T-helper 2 cell (primary cell): ENCODE data around the gene SLC30A1.
A peak's percentile ranks its signal among the peaks of the same experiment; 100 is the strongest.
"Not testable (repeated sequence)": the region's sequence is repeated elsewhere in the genome, so short reads cannot be mapped to it uniquely, and the experiment has no call there.

Source experiments
- DNase-seq, 5 experiments: peaks; one replicate each; pipeline versions ENCODE4 v3.0.0 to v3.0.0-alpha.2; 2012 to 2022

SLC30A1 gene

DNA sequence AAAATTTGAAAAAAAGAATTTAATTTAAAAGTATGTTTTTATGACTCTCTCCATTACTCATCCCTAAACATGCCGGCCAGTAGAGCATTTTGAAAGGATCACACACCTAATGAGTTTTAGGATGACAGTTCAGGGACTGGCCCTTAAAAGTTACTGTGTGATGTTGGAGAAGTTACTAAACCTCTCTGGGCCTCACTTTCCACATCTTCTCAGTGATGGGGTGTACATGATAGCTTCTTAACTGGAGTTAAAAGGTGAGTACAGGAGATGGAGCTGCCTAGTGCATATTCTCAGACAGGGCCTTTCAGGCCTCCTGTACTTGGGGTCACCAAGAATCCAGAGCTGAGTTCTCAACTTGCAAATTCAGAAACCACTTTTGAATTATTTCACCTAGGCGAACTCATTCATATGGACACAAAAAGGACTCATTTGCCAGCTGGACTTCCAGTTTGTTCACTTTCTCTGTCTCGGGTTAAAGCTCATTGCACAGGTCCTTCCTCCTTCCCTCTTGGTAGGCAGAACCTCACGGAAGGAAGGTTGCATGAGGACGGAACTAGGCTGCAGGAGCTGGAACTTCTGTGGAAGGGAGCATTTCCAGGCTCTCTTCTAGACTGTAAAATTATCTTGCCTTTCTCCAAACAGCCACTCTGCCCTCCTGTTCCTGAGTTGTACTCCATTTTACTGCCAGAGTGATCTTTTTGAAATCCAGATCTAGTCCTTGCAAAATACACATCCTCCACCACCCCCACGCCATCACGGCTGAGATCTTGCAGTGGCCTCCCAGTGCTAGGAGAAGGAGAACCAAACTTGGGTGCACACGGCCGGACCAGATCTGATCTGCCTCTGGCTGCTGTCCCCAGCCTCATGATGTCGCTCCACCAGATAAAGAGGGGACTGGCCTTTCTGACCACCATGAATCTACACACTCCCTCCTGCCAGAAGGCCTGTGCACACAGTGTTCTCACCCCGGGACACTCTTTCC is 4.3 kb upstream of the SLC30A1 start:
- no peak for DNase-seq

DNA sequence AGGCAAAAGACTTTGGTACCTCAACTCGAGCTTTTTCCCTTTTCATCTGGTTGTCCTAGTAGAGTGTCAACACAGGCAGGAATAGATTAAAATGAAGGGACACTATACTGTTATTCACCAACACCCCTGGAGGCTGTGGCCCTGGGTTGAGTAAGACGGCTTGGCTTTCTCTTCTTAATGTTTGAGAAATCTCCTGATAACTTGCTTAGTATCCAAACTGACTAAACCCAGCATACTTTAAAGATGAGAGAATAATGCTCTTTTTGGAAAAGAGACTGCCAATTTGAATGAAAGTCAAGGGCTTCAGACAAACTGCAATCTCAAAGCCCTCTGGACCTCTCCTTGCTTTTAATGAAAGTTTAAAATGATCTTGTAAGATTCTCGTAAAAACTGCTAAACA is 2.6 kb upstream of the SLC30A1 start:
- DNase-seq, result no peak

DNA sequence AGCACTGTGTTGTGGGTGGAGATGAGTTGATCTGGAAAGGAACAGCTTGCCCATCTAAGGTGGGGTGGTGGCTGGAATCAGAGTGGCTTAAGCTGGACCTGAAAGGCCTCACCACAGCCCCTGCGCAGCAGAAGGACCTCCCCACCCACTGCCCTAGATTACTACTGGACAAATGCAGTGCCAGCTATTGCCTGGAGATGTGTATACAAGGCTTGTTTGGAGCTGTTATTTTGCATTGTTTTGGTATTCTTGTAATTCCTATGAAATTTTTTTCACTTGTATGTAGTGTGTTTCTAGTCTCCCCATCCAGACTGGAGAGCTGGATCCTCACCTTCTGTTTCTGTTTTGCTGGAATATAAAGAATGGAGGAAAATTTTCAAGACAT is 1.3 kb upstream of the SLC30A1 start:
- no peak for DNase-seq

DNA sequence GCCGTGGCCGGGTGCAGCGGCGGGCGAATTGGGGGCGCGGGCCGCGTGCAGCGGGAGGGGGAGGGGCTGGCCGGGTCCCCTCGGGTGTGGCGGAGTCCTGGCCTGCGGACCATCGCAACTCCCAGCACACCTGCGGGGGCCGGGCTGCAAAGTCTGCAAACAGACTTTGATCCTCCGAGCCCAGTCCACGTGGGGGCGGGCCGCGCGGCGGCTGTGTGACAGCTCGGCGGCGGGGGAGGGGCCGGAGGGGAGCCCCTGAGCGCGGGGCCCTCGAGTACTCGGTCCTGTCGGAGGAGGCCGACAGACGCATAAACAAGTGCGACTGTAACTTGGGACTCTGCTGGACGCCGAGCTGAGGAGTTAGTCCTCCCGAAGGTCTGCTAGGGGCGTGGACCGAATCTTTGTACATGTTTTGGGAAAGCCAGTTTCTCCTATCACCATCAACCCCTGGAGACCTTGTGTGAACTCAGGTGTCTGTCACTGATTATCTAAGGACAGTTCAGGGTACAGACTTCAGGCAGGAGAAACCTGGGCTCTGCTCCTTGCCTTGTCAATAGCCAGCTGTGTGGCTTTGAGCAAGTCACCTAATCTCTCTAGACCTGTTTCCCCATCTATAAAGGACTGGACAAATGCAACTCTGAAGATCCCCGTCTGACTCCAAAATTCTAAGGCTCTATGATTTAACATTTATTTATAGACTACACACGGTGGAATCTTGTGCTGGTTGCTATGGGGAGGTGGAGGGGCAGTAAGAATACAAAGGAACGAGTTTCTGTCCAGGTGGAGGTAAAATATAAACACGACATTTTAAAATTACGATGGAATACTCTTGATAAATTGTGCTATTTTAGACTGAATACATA is 710 bp upstream of the SLC30A1 start:
- peak in 2 of 5 experiments; percentile 77 to 86 for DNase-seq

DNA sequence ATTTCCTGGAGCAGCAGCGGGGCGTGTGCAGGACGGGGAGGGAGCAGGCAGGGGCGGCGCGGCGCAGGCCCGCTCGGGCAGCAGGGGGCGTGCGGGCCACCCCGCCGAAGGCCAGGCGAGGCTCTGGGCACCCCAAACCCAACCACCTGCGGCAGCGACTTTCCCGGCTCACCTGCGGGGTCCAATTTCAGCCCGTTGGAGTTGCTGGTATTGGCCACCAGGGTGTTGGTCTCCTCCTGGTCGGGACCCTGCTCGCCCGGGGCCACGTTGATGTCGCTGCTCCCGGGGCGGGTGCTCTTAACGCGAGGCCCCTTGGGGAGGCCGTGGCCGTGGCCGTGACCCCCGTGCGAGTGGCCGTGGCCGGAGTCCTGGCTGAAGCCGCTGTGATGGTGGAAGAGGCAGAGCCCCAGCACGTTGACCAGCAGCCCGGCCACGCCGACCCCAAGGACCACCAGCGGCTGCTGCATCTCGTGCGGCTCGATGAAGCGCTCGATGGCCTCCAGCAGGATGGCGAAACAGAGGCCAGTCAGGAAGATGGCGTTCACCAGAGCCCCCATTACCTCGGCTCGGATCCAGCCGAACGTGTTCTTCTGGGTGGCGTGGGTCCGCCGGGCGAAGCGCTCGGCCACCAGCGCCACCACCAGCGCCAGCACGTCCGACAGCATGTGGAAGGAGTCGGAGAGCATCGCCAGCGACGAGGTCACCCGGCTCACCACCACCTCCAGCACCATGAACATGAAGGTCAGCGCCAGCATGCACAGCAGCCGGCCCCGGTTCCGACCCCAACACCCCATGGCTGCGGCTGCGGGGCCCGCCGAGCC is 932 bp downstream of the SLC30A1 start:
- peak; percentile 51 to 85 (median 67) for DNase-seq

DNA sequence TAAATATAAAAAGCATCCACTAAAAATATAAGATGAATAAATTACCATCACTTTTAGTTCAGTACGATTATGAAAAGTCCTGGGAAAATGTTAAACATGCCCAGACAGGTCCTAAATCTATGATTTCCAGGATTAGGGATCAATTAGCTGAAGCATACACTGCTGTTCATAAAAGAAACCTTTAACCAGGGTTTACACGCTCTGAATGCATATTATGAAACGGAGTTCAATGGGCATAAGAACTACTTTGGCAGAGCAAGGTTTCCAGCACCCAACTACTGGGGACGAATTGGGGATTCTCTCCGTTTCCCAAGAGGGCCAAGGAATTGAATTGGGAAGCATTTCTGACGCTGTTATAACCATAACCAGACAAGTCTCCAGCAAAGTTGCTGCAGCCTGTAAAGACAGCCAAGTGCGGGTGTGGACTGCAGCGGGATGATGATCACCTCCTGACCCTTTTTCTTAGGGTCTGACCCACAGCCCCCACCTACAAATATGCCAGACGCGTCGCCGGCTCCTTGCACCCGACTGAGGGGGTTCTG is 1.6 kb downstream of the SLC30A1 start:
- no peak for DNase-seq

DNA sequence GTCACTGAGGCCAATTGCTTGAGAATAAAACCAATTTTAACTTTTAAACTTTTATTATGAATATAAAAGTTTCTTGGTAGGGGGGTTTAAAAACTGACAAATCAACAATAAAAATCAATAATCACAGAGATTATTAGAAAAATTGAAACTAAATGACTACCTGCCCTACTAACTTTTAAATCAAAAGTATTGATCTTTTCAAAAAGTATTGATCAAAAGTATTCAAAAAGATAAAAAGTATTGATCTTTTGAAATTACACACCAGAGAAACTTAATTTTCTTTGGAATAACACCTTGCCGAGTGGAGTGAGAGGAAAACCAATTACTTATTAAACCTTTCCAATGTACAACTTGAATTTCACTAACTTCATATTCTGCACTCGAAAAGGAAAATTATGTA is 2.2 kb downstream of the SLC30A1 start:
- no peak for DNase-seq

DNA sequence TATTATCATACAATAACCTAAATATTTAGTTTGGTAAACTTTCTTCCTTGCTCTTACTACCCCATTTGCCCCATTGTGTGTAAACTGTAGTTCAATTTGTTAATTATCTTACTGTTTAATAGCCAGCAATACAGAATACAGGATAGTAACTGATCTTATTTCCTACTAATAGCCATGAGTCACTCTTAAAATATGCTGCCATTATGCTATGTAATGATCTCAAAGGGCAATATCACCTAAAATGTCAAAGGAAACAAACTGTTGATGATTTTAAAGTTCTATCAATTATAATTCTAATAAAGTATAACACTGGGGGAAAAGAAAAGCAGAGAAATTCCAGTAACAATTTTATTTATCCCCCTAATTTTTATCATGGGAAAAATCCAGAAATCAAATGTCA is 4.3 kb downstream of the SLC30A1 start:
- DNase-seq, result no peak

DNA sequence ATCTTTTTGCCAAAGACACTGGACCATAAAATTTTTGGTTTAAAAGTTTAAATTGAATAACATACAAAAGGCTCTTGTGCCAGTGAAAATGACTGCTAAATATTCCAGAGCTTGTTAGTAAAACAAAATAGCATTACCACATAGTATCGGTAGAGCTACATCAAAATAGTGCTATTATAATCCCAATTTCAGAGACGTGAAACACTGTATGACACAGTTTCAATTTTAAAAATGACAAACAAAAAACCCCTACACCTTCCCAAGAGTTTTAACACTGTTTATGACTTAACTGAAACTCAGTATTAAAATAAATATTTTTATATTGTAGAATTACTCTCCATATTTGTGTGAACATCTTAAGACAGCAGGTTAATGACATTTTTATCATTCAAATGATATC is 7.0 kb downstream of the SLC30A1 start:
- DNase-seq, result no peak

DNA sequence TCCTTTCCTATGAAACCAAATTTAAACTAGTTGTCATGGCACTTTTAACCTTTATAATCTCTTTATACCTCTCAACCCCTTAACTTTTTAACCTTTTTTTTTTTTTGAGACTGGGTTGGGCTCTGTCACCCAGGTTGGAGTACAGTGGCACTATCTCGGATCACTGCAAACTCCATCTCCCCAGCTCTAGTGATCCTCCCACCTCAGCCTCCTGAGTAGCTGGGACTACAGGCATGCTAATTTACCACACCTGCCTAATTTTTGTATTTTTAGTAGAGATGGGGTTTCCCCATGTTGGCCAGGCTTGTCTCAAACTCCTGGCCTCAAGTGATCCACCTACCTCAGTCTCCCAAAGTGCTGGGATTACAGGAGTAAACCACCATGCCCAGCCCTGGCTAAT is 8.6 kb downstream of the SLC30A1 start:
- not testable (repeated sequence) for DNase-seq

DNA sequence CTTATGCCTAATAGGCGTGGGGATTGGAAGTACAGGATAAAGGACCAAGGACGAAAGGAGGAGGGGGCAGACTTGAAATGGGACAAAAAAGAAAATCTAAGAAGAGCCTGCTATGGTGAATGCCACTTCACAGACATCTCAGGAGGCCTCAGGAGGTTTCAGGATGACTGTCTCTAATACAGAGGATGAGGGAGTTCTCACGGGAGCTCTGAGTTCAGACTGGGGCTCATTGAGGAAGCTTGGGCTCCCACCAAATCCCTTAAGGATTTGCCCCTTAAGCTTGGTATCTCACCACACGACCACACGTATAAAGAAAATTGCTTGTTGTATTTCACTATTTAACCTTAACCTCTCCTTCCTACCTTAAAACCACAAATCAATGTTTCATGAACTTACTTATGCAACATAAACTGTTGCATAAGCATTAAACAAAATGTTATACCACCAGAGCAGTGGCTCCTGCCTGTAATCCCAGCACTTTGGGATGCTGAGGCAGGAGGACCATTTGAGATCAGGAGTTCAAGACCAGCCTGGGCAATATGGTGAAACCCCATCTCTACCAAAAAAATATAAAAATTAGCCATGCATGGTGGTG is 12.4 kb downstream of the SLC30A1 start:
- peak in 1 of 5 experiments; percentile 54 for DNase-seq

DNA sequence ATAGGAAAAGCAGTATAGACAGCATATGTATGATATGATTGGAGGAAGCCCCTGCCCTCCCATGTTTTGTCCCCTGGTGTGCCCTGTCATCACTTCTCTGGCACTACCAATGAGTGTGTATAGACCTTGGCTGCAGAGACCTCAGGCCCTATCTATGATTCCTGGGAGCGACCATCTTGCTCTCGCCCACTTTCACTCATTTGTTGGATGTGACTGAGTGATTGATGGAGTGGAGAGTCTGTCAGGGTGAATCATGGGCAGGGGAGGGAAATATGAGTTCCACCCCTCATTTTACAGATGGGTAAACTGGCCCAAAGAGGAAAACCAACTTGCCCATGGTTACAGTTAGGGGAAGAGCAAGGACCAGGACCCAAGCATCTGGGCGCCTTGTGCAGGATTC is 14.9 kb downstream of the SLC30A1 start:
- DNase-seq, result no peak

DNA sequence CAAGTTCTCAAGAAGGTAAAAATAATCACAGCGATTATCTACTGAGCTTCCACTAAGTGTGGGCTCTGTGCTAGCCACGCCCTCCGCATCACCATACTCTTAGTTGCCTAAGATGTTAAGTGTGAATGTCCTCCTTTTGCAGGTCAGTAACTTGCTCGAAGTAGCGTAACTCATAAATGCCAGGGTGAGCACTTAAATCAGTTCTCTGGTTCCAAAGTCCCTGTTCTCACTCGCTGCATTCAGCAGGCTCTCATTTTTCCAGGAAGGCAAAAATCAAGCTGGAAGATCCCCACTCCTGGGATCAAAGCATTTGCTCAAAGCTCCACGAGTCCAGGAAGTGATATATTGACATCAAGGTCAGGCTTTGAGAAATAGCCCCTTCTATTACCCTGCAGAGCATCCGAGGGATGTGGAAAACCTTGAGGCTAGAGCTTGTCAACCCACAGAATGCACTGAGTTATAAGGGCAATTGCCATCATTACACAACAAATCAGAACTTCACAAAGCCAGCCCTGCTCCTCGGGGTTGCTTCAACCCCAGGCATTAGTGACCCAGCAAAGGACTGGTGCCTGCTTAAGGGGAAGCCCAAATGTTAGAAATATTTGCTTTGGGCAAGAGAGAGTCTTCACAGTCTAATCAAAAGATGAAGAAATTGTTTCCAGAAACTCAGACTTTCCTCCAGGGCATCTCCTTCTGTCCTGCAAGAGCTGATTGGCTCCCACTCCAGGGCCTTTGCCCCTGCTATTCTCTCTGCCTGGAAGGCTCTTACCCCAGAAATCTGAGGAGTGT is 19.5 kb downstream of the SLC30A1 start:
- no peak for DNase-seq

DNA sequence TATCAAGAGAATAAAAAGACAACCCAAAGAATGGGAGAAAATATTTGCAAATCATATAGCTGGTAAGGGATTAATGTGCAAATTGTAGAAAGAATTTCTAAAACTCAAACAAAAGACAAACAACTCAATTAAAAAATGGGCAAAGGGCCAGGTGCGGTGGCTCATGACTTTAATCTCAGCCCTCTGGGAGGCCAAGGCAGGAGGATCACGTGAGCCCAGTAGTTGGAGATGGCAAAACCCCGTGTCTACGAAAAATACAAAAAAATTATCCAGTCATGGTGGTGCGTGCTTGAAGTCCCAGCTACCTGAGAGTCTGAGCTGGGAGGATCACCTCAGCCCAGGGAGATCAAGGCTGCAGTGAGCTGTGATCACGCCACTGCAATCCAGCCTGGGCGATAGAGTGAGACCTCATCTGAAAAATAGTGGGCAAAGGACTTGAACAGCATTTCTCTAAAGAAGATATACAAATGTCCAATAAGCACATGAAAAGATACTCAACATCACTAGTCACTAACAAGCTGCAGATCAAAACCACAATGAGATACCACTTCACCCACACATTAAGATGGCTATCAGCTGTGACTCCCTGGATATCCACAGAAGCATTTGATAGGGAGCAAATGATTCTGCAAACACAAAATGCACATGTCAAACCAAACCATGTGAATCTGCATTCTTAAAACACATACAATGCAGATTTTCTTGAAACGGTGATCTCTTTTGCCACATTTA is 20.9 kb downstream of the SLC30A1 start:
- DNase-seq, result peak in 1 of 5 experiments; percentile 81

DNA sequence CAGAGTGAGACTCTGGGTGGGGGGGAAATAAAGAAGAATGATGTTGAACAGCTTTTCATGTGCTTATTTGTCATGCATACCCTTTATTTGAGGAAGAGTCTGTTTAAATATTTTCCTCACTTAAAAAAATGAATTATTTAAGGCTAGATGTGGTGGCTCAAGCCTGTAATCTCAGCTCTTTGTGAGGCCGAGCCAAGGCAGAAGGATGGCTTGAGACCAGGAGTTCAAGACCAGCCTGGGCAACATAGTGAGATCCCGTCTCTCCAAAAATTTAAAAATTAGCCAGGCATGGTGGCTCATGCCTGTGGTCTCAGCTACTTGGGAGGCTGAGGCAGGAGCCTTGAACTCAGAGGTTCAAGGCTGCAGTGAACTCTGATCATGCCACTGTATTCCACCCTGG is 25.4 kb downstream of the SLC30A1 start:
- no peak for DNase-seq

DNA sequence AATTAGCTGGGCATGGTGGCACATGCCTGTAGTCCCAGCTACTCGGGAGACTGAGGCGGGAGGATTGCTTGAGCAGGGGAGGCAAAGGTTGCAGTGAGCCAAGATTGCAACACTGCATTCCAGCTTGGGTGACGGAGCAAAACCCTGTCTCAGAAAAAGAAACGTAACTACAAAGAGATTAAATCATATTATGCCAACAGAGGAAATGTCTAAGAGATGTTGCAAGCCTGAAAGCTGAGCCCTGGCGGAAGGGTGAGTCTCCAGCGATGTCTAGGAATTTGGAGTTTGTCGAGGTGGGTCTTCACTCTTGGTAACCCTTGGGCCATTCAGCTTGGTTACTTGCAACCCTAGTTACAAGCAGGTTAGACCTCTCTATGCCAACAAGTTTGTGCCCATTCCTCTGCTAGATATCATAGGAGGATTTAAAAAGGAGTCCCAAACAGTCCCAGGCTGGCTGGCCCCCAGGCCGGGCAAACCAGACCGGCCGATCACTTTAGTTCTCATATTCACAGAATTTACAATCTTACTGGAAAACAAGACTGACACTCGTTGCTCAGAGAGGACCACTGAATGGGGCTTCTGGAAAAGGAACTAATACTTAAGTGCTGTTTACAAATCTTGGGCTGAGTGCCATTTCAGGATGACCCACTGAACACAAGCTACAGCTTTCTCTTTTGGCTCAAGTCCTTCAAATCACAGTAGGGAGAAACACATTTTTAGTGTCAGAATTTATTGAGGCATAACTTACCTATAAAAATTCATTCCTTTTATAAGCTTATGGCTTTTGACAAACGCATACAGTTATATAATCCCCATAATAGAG is 27.1 kb downstream of the SLC30A1 start:
- DNase-seq, result no peak

DNA sequence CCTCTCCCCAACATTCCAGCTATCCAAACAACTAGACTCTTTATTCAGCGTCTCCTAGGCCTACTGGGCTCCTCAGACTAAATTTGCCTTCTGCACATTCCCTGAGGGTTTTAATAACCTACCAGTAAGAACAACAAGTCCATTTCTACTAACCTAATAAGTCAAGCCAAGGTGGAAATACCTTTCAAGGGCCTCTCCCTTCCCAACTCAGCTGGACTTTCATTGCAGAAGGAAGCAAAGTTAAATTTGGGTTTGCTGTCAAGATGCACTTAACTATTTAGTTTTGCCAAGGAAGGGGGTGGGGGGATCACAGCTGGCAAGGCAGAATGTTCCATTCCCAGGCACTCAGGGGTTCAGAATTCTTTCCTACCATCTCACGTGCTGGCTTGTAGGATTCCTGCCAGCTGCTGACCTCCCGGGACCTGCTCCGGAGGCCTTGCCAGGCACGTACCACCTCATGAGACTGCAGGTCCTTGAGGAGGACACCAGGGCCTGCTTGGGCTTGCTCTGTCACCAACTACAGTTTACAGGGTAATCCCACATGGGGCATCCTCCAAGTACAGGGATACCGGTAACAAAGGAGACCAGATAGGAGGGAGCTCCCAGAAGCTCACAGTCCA is 29.8 kb downstream of the SLC30A1 start:
- DNase-seq, result no peak

DNA sequence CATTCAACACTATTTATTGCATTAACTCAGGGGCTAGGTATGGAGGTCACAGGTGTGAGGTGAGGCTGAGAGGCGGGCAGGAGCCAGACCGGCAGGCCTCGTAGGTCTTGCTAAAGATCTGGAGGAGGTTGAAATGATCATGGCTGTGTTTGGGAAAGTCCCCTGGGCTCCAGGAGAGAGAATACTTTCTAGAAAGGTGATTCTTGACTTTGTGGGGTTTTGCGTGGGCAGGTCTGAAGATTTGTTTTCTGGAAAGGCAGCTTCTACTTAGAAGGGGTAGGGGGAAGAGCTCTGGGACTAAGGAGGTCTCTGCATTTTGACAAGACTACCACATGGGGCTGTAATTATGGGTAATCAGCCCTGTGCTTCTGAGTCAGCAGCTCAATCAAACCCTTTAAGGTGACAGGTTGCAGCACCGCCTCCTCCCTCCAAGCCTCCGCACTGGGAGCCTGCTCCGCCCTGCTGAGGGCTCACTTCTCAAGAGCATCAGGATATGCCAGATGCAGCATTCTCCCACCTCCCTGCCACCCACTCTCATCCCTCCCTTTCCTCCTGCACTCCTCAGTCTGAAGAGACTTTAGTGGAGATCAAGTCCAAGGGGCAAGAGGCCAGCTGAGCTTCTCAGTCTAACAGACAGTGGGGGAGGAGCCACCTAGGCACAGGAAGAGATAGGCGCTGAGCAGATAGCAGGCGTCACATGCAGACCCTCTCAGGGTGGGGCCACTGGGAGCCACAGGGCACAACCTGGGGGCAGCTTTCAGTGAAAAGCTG is 30.5 kb downstream of the SLC30A1 start:
- DNase-seq, result peak in 2 of 5 experiments; percentile 3 to 64
